Neural progenitor cell (in vitro differentiated cells): Measurements from ENCODE around the gene ADM.

Source experiments
- EZH2 ChIP-seq: fragments of 200-600 bp; sonication (generic); IDR thresholded peaks from 2 replicates; pipeline ENCODE4 v1.6.1; 2017; ENCODE audit warnings: antibody characterized with exemption, mild to moderate bottlenecking, moderate library complexity
- EZH2phosphoT487 ChIP-seq: fragments of 200-600 bp; sonication (generic); IDR thresholded peaks from 2 replicates; pipeline ENCODE4 v1.6.1; 2017; ENCODE audit warnings: antibody characterized with exemption
- TF ChIP-seq, protein P1 (sequence below): fragments of 200-600 bp; sonication (generic); IDR thresholded peaks from 2 replicates; pipeline ENCODE4 v1.5.1; 2017; ENCODE audit warnings: antibody characterized with exemption, mild to moderate bottlenecking

DNA sequence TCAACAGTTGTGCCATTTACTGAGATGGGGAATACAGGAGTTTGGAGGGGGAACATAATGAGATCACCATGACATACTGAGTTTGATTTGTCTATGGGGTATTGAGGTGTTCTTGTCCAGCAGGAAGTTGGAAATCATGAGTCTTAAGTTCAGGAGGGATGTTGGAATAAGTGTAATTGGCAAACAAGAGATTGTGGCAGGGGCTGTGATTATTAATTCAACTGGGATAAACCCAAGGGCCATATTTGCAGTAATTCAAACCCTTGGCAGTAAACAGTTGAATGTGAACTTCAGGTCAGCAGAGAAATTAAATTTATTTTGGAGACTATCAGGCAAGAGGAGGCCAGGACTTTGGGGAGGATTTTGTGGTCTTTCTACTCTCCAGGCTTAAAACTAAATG, 33.4 kb downstream of the ADM start:
- TF ChIP-seq, protein P1, sequence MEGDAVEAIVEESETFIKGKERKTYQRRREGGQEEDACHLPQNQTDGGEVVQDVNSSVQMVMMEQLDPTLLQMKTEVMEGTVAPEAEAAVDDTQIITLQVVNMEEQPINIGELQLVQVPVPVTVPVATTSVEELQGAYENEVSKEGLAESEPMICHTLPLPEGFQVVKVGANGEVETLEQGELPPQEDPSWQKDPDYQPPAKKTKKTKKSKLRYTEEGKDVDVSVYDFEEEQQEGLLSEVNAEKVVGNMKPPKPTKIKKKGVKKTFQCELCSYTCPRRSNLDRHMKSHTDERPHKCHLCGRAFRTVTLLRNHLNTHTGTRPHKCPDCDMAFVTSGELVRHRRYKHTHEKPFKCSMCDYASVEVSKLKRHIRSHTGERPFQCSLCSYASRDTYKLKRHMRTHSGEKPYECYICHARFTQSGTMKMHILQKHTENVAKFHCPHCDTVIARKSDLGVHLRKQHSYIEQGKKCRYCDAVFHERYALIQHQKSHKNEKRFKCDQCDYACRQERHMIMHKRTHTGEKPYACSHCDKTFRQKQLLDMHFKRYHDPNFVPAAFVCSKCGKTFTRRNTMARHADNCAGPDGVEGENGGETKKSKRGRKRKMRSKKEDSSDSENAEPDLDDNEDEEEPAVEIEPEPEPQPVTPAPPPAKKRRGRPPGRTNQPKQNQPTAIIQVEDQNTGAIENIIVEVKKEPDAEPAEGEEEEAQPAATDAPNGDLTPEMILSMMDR: no peak
- TF ChIP-seq EZH2 (no peak), EZH2phosphoT487 (no peak)
